GM20000 (cell line): Measurements from ENCODE around the gene MIXL1.
"Not testable (repeated sequence)": the region's sequence is repeated elsewhere in the genome, so short reads cannot be mapped to it uniquely, and the experiment has no call there.

ENCODE experiments used
- DNase-seq: peaks from one replicate; pipeline ENCODE4 v3.0.0; 2012; ENCODE audit warnings: low spot score
- TF ChIP-seq, protein P1 (sequence below): IDR thresholded peaks from 2 replicates; pipeline ENCODE4 v1.5.1; 2012; ENCODE audit warnings: mild to moderate bottlenecking, control low read depth; ENCODE audit errors: extremely low read depth, missing control alignments

The MIXL1 gene

DNA sequence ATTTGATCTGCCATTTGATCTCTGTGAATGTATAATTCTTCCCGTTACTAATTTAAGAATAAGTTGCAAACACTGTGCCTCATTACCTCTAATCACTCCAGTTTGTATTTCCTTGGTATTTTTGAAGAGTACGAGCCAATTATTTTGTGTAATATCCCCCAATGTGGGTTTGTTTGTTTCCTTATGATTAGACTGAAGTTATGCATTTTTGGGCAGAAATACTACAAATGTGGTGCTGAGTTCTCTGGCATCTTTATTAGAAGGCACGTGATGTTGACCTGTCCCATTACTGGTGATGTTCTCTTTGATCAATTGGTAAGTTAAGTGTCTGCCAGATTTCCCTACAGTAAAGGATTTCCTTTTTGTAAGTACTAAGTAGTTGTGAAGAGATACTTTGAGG, 10.3 kb downstream of the MIXL1 start:
- TF ChIP-seq, protein P1, sequence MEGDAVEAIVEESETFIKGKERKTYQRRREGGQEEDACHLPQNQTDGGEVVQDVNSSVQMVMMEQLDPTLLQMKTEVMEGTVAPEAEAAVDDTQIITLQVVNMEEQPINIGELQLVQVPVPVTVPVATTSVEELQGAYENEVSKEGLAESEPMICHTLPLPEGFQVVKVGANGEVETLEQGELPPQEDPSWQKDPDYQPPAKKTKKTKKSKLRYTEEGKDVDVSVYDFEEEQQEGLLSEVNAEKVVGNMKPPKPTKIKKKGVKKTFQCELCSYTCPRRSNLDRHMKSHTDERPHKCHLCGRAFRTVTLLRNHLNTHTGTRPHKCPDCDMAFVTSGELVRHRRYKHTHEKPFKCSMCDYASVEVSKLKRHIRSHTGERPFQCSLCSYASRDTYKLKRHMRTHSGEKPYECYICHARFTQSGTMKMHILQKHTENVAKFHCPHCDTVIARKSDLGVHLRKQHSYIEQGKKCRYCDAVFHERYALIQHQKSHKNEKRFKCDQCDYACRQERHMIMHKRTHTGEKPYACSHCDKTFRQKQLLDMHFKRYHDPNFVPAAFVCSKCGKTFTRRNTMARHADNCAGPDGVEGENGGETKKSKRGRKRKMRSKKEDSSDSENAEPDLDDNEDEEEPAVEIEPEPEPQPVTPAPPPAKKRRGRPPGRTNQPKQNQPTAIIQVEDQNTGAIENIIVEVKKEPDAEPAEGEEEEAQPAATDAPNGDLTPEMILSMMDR, result no peak
- DNase-seq, result no peak

DNA sequence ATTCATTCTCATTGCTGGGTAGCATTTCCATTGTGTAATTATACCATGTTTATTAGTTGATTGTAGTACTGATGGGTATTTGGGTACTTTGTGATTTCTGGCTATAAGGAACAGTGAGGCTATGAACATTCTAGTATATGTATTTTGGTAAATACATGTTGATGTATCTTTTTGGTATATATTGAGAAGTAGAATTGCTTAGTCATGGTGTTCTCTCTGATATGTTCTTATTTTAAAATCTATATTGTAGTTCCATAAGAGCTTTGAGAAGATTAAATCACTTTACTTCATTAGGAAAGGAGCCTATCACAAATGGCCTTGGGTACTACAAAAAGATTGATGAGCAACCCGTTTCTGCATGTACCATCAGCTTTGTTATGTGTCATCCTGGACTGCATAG, 13.4 kb downstream of the MIXL1 start:
- no peak for DNase-seq
- TF ChIP-seq, protein P1, result no peak

DNA sequence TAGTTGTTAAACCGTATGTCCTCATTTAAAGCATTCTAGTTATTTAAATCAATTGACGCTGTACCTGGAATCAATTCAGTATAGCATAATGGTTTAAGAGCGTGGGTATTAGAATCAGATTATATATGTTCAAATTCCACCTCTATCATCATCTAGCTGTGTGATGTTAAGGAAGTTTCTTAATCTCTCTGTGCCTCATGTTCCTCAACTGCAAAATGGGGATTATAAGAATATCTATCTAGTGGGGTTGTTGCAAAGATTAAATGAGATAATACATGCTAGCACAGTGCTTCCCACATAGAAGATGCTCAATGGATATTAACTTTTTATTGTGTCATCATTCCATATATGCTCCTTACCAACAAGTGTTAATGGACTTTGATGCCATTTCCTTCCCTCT, 16.0 kb downstream of the MIXL1 start:
- DNase-seq, result no peak
- TF ChIP-seq, protein P1, result no peak

DNA sequence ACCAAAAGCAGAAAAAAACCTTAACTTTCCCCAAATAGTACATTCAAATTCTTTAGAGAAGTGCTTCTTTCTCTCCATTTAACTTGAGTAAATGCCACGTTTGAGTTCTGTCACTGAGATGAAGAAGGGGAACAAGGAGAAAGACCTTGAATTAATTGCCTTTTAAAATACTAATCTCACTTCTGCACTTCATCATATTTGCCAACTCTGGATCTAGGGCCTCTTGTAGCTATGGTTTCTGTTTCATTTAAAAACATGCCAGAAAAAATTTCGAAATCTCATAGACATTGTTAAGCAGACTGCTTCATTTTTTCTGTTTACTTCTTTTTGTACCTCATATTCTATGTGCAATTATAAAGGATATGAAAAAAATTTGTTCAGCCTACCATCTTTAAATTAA, 24.6 kb downstream of the MIXL1 start:
- TF ChIP-seq, protein P1, result no peak
- no peak for DNase-seq

DNA sequence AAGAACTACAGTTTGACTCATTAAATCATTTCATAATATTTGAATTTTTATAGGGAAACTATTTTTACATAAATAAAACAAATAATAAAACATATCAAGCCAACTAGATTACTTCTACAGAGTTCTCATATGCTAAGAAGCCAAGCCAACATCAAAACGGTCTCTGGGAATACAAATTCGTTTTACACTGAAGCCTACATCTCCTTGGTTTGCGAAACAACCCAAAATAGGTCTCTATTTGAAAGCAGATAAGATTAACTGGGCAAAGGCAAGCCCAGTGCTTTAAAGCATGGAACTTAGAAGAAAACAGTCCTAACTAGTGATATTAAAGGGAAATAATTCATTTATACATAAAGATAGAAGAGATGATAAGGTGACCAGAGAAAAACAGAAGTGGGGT, 25.3 kb downstream of the MIXL1 start:
- DNase-seq, result no peak
- TF ChIP-seq, protein P1, result no peak

DNA sequence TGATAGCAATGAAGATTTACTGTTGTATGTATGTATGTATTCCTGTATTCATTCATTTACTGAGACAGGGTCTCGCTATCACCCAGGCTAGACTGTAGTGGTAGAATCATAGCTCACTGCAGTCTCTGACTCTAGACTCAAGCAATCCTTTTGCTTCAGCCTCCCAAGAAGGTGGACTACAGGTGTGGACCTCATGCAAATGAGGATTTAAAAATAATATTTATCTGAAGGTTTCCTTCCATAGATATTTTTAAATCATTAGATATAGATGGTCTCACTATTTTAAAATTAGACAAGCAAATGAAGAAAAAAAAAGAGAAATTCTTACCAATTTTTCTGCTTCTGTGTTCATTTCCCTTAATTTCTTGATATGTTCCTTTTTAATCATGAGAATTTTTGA, 27.0 kb downstream of the MIXL1 start:
- TF ChIP-seq, protein P1, result no peak
- no peak for DNase-seq

DNA sequence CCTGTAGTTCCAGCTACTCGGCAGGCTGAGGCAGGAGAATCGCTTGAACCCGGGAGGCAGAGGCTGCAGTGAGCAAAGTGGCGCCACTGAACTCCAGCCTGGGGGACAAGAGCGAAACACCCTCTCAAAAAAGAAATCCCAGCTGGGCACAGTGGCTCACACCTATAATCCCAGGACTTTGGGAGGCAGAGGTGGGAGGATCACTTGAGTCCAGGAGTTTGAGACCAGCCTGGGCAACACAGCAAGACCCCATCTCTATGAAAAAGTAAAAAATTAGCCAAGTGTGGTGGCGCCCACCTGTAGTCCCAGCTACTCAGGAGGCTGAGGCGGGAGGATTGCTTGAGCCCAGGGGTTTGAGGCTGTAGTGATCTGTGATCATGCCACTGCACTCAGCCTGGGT, 29.4 kb downstream of the MIXL1 start:
- DNase-seq, result not testable (repeated sequence)

DNA sequence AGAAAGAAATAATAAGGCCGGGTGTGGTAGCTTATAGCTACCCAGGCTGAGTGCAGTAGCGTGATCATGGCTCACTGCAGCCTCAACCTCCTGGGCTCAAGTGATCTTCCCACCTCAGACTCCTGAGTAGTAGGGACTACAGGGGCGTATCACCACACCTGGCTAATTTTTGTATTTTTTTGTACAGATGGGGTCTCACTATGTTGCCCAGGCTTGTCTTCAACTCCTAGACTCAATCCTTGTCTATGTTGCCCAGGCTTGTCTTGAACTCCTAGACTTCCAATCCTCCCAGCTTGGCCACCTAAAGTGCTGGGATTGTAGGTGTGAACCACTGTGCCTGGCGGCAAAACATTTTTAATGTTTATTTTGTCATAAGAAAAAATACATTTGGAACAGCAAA, 30.5 kb downstream of the MIXL1 start:
- TF ChIP-seq, protein P1, result no peak
- DNase-seq, result no peak
